ENCODE results near the gene ST6GALNAC5.
"Not testable (repeated sequence)": the region's sequence is repeated elsewhere in the genome, so short reads cannot be mapped to it uniquely, and the experiment has no call there.

ST6GALNAC5 gene

GRCh38 chr1:76867342-76868130 lies at the start of gene ST6GALNAC5:
Gene ST6GALNAC5, plus strand, starts transcription at chr1:76867480.
- peak; percentile 2 for DNase-seq (ENCODE audit: low read depth)

- DNase-seq (ENCODE audit: low read depth), result no peak
Measured at GRCh38 chr1:76820028-76820427, 47.3 kb upstream of the ST6GALNAC5 start.

- DNase-seq (ENCODE audit: low read depth), result not testable (repeated sequence)
Measured at GRCh38 chr1:76822961-76823360, 44.3 kb upstream of the ST6GALNAC5 start.

- DNase-seq (ENCODE audit: low read depth), result no peak
Measured at GRCh38 chr1:76824106-76824505, 43.2 kb upstream of the ST6GALNAC5 start.

GRCh38 chr1:76826072-76826845 lies 41.0 kb upstream of the ST6GALNAC5 start:
- no peak for DNase-seq (ENCODE audit: low read depth)

- DNase-seq (ENCODE audit: low read depth), result no peak
Measured at GRCh38 chr1:76827066-76827465, 40.2 kb upstream of the ST6GALNAC5 start.

GRCh38 chr1:76830373-76830772 lies 36.9 kb upstream of the ST6GALNAC5 start:
- DNase-seq (ENCODE audit: low read depth), result no peak

- no peak for DNase-seq (ENCODE audit: low read depth)
Measured at GRCh38 chr1:76832521-76832920, 34.8 kb upstream of the ST6GALNAC5 start.

GRCh38 chr1:76833151-76833550 lies 34.1 kb upstream of the ST6GALNAC5 start:
- no peak for DNase-seq (ENCODE audit: low read depth)

GRCh38 chr1:76833856-76834255 lies 33.4 kb upstream of the ST6GALNAC5 start:
- no peak for DNase-seq (ENCODE audit: low read depth)

GRCh38 chr1:76835203-76835602 lies 32.1 kb upstream of the ST6GALNAC5 start:
- no peak for DNase-seq (ENCODE audit: low read depth)

- DNase-seq (ENCODE audit: low read depth), result no peak
Measured at GRCh38 chr1:76840278-76840677, 27.0 kb upstream of the ST6GALNAC5 start.

- DNase-seq (ENCODE audit: low read depth), result no peak
Measured at GRCh38 chr1:76841460-76841859, 25.8 kb upstream of the ST6GALNAC5 start.

- DNase-seq (ENCODE audit: low read depth), result no peak
Measured at GRCh38 chr1:76843821-76844464, 23.3 kb upstream of the ST6GALNAC5 start.

GRCh38 chr1:76854255-76854654 lies 13.0 kb upstream of the ST6GALNAC5 start:
- DNase-seq (ENCODE audit: low read depth), result no peak

GRCh38 chr1:76856104-76856503 lies 11.2 kb upstream of the ST6GALNAC5 start:
- DNase-seq (ENCODE audit: low read depth), result no peak

GRCh38 chr1:76857138-76857537 lies 10.1 kb upstream of the ST6GALNAC5 start:
- no peak for DNase-seq (ENCODE audit: low read depth)

- DNase-seq (ENCODE audit: low read depth), result no peak
Measured at GRCh38 chr1:76857973-76858372, 9.3 kb upstream of the ST6GALNAC5 start.

GRCh38 chr1:76861149-76861548 lies 6.1 kb upstream of the ST6GALNAC5 start:
- DNase-seq (ENCODE audit: low read depth), result no peak

GRCh38 chr1:76862447-76862846 lies 4.8 kb upstream of the ST6GALNAC5 start:
- DNase-seq (ENCODE audit: low read depth), result no peak

GRCh38 chr1:76864383-76864782 lies 2.9 kb upstream of the ST6GALNAC5 start:
- DNase-seq (ENCODE audit: low read depth), result no peak

- no peak for DNase-seq (ENCODE audit: low read depth)
Measured at GRCh38 chr1:76865696-76866286, 1.5 kb upstream of the ST6GALNAC5 start.

Measured in activated T-cell treated with anti-CD3 and anti-CD28 coated beads for 48 hours (primary cell).